H1 (cell line): ENCODE results near the gene SPAG16. TPM values are rescaled to one million over a fixed set of nuclear protein-coding genes. Genes with fewer than 3 reads are reported as not detected.

Source experiments
- CTCF ChIA-PET: fragments of 300-600 bp; sonication (Branson Sonifier 250); formaldehyde crosslinking; loops from one replicate; lab custom pipeline; 2021; ENCODE audit not compliant: partially characterized antibody; lab: Charles Lee
- POLR2A ChIA-PET: fragments of 300-600 bp; sonication (Branson Sonifier 250); formaldehyde crosslinking; loops from one replicate; lab custom pipeline; 2021; ENCODE audit warnings: inconsistent platforms; ENCODE audit not compliant: partially characterized antibody; lab: Charles Lee
- DNase-seq, 2 experiments: peaks; one replicate each; pipeline versions ENCODE4 v3.0.0 to v3.0.0-alpha.2; 2010 to 2022; ENCODE audit warnings: low spot score in 2 of 2, low read depth in 1 of 2, mixed read lengths in 1 of 2
- FAIRE-seq: peaks from 2 replicates; lab custom pipeline; 2011; peaks lifted over from hg19 to GRCh38; lab: Jason Lieb, UNC
- H2AFZ ChIP-seq: 2 replicates; pipeline ENCODE4 v1.8.1; 2012; ENCODE audit warnings: low read length, inconsistent platforms
- H2AK5ac ChIP-seq: 2 replicates; pipeline ENCODE4 v1.6.1; 2013; ENCODE audit warnings: low read depth, low read length
- H2BK120ac ChIP-seq: replicated peaks from 2 replicates; pipeline ENCODE3; 2013; ENCODE audit warnings: low read depth, low read length, inconsistent platforms
- H2BK12ac ChIP-seq: 2 replicates; pipeline ENCODE4 v1.6.1; 2013; ENCODE audit warnings: low read depth, low read length
- H2BK15ac ChIP-seq: 2 replicates; pipeline ENCODE4 v1.6.1; 2013; ENCODE audit warnings: low read length
- H2BK20ac ChIP-seq: 2 replicates; pipeline ENCODE4 v1.6.1; 2013; ENCODE audit warnings: low read length
- H2BK5ac ChIP-seq: 2 replicates; pipeline ENCODE4 v1.6.1; 2013; ENCODE audit warnings: low read depth, low read length
- H3K14ac ChIP-seq: 2 replicates; pipeline ENCODE4 v1.6.1; 2013; ENCODE audit warnings: inconsistent platforms; ENCODE audit not compliant: insufficient read length
- H3K18ac ChIP-seq: 2 replicates; pipeline ENCODE4 v1.6.1; 2013; ENCODE audit warnings: low read length; ENCODE audit errors: extremely low read depth
- H3K23ac ChIP-seq: 2 replicates; pipeline ENCODE4 v1.6.1; 2013; ENCODE audit warnings: inconsistent platforms; ENCODE audit not compliant: insufficient read length
- H3K23me2 ChIP-seq: 2 replicates; pipeline ENCODE4 v1.6.1; 2013; ENCODE audit warnings: low read depth, low read length
- H3K27ac ChIP-seq: 2 replicates; pipeline ENCODE4 v1.6.1; 2011; ENCODE audit warnings: low read depth, low read length, inconsistent platforms
- H3K27me3 ChIP-seq, 4 experiments: replicated peaks in 1 of 4; 1 replicate in 1 of 4; 2 replicates in 3 of 4; pipeline versions ENCODE4 v1.6.1 to v1.8.1; 2011 to 2013; ENCODE audit warnings: low read length in 3 of 4, mild to moderate bottlenecking in 3 of 4, inconsistent platforms in 2 of 4, mixed read lengths in 2 of 4, moderate library complexity in 1 of 4; ENCODE audit not compliant: control insufficient read depth in 3 of 4, insufficient read depth in 3 of 4; ENCODE audit errors: extremely low read depth in 1 of 4
- H3K36me3 ChIP-seq, 4 experiments: 2 replicates each; pipeline versions ENCODE4 v1.6.1 to v1.8.1; 2011 to 2013; ENCODE audit warnings: mild to moderate bottlenecking in 4 of 4, low read length in 3 of 4, moderate library complexity in 2 of 4, control low read depth in 1 of 4, inconsistent platforms in 1 of 4; ENCODE audit not compliant: insufficient read depth in 4 of 4, control insufficient read depth in 2 of 4
- H3K4ac ChIP-seq: replicated peaks from 2 replicates; pipeline ENCODE3; 2013; ENCODE audit warnings: low read length, low read depth, mixed read lengths, inconsistent platforms; ENCODE audit not compliant: insufficient read length
- H3K4me1 ChIP-seq, 4 experiments: replicated peaks in 1 of 4; 1 replicate in 1 of 4; 2 replicates in 3 of 4; pipeline versions ENCODE4 v1.6.1 to v1.8.1; 2011 to 2013; ENCODE audit warnings: low read length in 3 of 4, inconsistent platforms in 2 of 4, mixed read lengths in 1 of 4; ENCODE audit not compliant: insufficient read depth in 4 of 4, control insufficient read depth in 3 of 4
- H3K4me2 ChIP-seq, 2 experiments: 2 replicates each; pipeline versions ENCODE4 v1.6.1 to v1.8.1; 2011 to 2013; ENCODE audit warnings: low read depth in 2 of 2, low read length in 2 of 2, control low read depth in 1 of 2, inconsistent platforms in 1 of 2, mild to moderate bottlenecking in 1 of 2; ENCODE audit not compliant: insufficient read depth in 1 of 2
- H3K4me3 ChIP-seq, 4 experiments: fragments of 200-600, 300-600 bp in 1 of 4; sonication (generic), shearing (Covaris generic), sonication (Bioruptor Twin) in 1 of 4; 2 replicates each; pipeline versions ENCODE4 v1.5.1 to v1.8.1; 2011 to 2016; ENCODE audit warnings: low read length in 4 of 4, low read depth in 3 of 4, control low read depth in 2 of 4, inconsistent platforms in 2 of 4, mild to moderate bottlenecking in 2 of 4, mixed read lengths in 1 of 4, moderate library complexity in 1 of 4; ENCODE audit not compliant: insufficient read depth in 2 of 4; ENCODE audit errors: extremely low read depth in 1 of 4
- H3K56ac ChIP-seq: replicated peaks from 2 replicates; pipeline ENCODE3; 2013; ENCODE audit warnings: low read depth, mild to moderate bottlenecking, mixed read lengths, low read length, inconsistent platforms; ENCODE audit not compliant: insufficient read length
- H3K79me1 ChIP-seq: 2 replicates; pipeline ENCODE4 v1.6.1; 2013; ENCODE audit warnings: low read depth, low read length, control low read depth
- H3K79me2 ChIP-seq, 2 experiments: 2 replicates each; pipeline versions ENCODE4 v1.6.1 to v1.8.1; 2012 to 2013; ENCODE audit warnings: low read length in 2 of 2, mild to moderate bottlenecking in 2 of 2, inconsistent platforms in 1 of 2; ENCODE audit not compliant: insufficient read depth in 2 of 2, control insufficient read depth in 1 of 2
- H3K9ac ChIP-seq, 4 experiments: replicated peaks in 1 of 4; 1 replicate in 1 of 4; 2 replicates in 3 of 4; pipeline versions ENCODE4 v1.6.1 to v1.8.1; 2011 to 2013; ENCODE audit warnings: low read depth in 3 of 4, low read length in 3 of 4, control low read depth in 2 of 4, mild to moderate bottlenecking in 2 of 4, moderate library complexity in 2 of 4, inconsistent platforms in 1 of 4; ENCODE audit errors: extremely low read depth in 1 of 4
- H3K9me3 ChIP-seq, 2 experiments: 2 replicates each; pipeline versions ENCODE4 v1.6.1 to v1.8.1; 2012 to 2013; ENCODE audit warnings: mild to moderate bottlenecking in 2 of 2, moderate library complexity in 2 of 2, control low read depth in 1 of 2, inconsistent platforms in 1 of 2, low read depth in 1 of 2, low read length in 1 of 2, mixed read lengths in 1 of 2; ENCODE audit not compliant: insufficient read depth in 2 of 2
- H4K20me1 ChIP-seq, 2 experiments: replicated peaks in 1 of 2; 2 replicates each; pipeline versions ENCODE3 to v1.8.1; 2011 to 2013; ENCODE audit warnings: inconsistent platforms in 2 of 2, low read length in 2 of 2, mild to moderate bottlenecking in 1 of 2; ENCODE audit not compliant: insufficient read depth in 2 of 2, control insufficient read depth in 1 of 2
- H4K5ac ChIP-seq: 2 replicates; pipeline ENCODE4 v1.6.1; 2013; ENCODE audit warnings: low read length, low read depth, mixed read lengths, inconsistent platforms; ENCODE audit not compliant: insufficient read length
- H4K8ac ChIP-seq: 2 replicates; pipeline ENCODE4 v1.8.0; 2013; ENCODE audit warnings: mild to moderate bottlenecking, moderate library complexity, low read length, inconsistent platforms; ENCODE audit not compliant: insufficient read depth; ENCODE audit errors: extremely low read depth
- H4K91ac ChIP-seq: replicated peaks from 2 replicates; pipeline ENCODE3; 2013; ENCODE audit warnings: low read length, mixed read lengths, inconsistent platforms; ENCODE audit not compliant: insufficient read length
- CBX8 ChIP-seq: fragments of 300-800, 300-1000 bp; sonication (generic); IDR thresholded peaks from 2 replicates; pipeline ENCODE4 v1.7.1; 2016; ENCODE audit warnings: low read depth, low read length, borderline replicate concordance
- EP300 ChIP-seq, 2 experiments: IDR thresholded peaks; 1 replicate in 1 of 2; 2 replicates in 1 of 2; pipeline ENCODE4 v1.6.1; 2011 to 2012; ENCODE audit warnings: low read depth in 2 of 2, low read length in 2 of 2, mild to moderate bottlenecking in 2 of 2, borderline replicate concordance in 1 of 2, inconsistent platforms in 1 of 2, moderate library complexity in 1 of 2
- EZH2 ChIP-seq: fragments of 200-600 bp; sonication (generic); IDR thresholded peaks from 2 replicates; pipeline ENCODE4 v1.7.1; 2012; ENCODE audit warnings: low read depth, mild to moderate bottlenecking, moderate library complexity, low read length, inconsistent platforms; ENCODE audit not compliant: severe bottlenecking
- SP1 ChIP-seq: IDR thresholded peaks from 2 replicates; pipeline ENCODE4 v1.6.1; 2011; ENCODE audit warnings: low read depth, low read length
- TCF12 ChIP-seq: IDR thresholded peaks from 2 replicates; pipeline ENCODE4 v1.6.1; 2011; ENCODE audit warnings: low read depth, mild to moderate bottlenecking, low read length
- WGBS, 2 experiments: shearing (Covaris generic) in 1 of 2; methylation state at CpG; one replicate each; pipeline versions ENCODE4 v1.1.6 to v1.1.7; 2013 to 2015; ENCODE audit warnings: low lambda C conversion rate in 2 of 2, mixed read lengths in 2 of 2, inconsistent platforms in 1 of 2, low coverage in 1 of 2, missing lambda C conversion rate in 1 of 2; ENCODE audit not compliant: insufficient replicate concordance in 2 of 2, insufficient coverage in 1 of 2, insufficient read length in 1 of 2; ENCODE audit errors: extremely low coverage in 1 of 2, missing lambda C conversion rate in 1 of 2; 5-methylcytosine and 5-hydroxymethylcytosine counted together
- polyA plus RNA-seq, 7 experiments: library from polyadenylated mRNA; depleted of rRNA in 3 of 7; stranded (reverse) in 5 of 7; unstranded in 2 of 7; fragments of >200 nt in 5 of 7; fragments of 200-250 nt in 2 of 7; gene quantifications; 1 replicate in 5 of 7; 2 replicates in 1 of 7; 4 replicates in 1 of 7; pipeline versions ENCODE4 v1.2.1 to v1.2.3, GENCODE V29; 2011 to 2013; ENCODE audit warnings: missing spikeins in 2 of 7, mixed read lengths in 2 of 7
- total RNA-seq: library from RNA; stranded (reverse); fragmentation: NEBNext Ultra II Directional; extraction: Animal tissue kit (Norgen Biotek cat#: 25700); gene quantifications from 2 replicates; pipeline ENCODE4 v1.2.1, GENCODE V29; 2021

The SPAG16 gene
- total and polyA plus RNA-seq, 2 of the 8 experiments (the other 6 are each of a cell fraction or from before 2014, with no cell fraction given): 6.0 to 14.9 TPM

- 90% methylated on average over 3 of the region's 3 CpGs; no CpG with 5 or more reads in 1 of the 2 experiments for WGBS, 2 experiments
- Histone ChIP-seq H3K27ac (no peak overlapping the region), H3K27me3 (no peaks in the 10 kb centered on the region), H3K4me3 (no peak overlapping the region), H2AFZ (no peak overlapping the region), H3K56ac (no peak overlapping the region), H2BK12ac (no peak overlapping the region)
- TF ChIP-seq SP1: no peak
- no peak for TF ChIP-seq CBX8
- TF ChIP-seq TCF12: no peak
- no peak for TF ChIP-seq EZH2
- no peak for TF ChIP-seq EP300 (IDR thresholded peaks at IDR 0.05; ENCODE audit: borderline replicate concordance in 1 of 2, low read depth in 2 of 2, low read length in 2 of 2)
- TF ChIP-seq, all 59 proteins: peak for 0
- H3K9me3 ChIP-seq: no peaks in the 10 kb centered on the region
- no peaks in the 10 kb centered on the region for H3K79me1 ChIP-seq
- no peak overlapping the region for H2BK120ac ChIP-seq
- no peak overlapping the region for H4K8ac ChIP-seq
- no peak overlapping the region for H2BK20ac ChIP-seq
- DNase-seq (no peak), FAIRE-seq (no peak)
- H3K23me2 ChIP-seq: no peaks in the 10 kb centered on the region
- H4K91ac ChIP-seq: no peak overlapping the region
- ChIA-PET CTCF (no interaction called here), POLR2A (no interaction called here)
- no peak overlapping the region for H3K18ac ChIP-seq
- no peak overlapping the region for H3K4ac ChIP-seq
- no peak overlapping the region for H2AK5ac ChIP-seq
- no peak overlapping the region for H4K5ac ChIP-seq
- no peak overlapping the region for H3K14ac ChIP-seq
- H3K23ac ChIP-seq: no peak overlapping the region
- H3K4me2 ChIP-seq: no peak overlapping the region
- peaks cover 0 to 2% (median 0%) of the 10 kb centered on the region in 4 experiments; a peak in 1 of 7 replicates for H3K4me1 ChIP-seq
- H3K9ac ChIP-seq: no peak overlapping the region
- no peaks in the 10 kb centered on the region for H3K79me2 ChIP-seq
- H4K20me1 ChIP-seq: no peaks in the 10 kb centered on the region
- no peak overlapping the region for H2BK15ac ChIP-seq
- H2BK5ac ChIP-seq: no peak overlapping the region
- H3K36me3 ChIP-seq: no peaks in the 10 kb centered on the region
These were observed 579.3 kb downstream of the SPAG16 start for GRCh38 chr2:213863541-213863940.
